Mucosa of rectum (tissue), 2 donors: ENCODE data around the gene NOTCH3.

ENCODE experiments used
- H3K27ac ChIP-seq, 2 donors: one replicate each; pipeline ENCODE4 v1.7.0; 2013; ENCODE audit warnings: inconsistent platforms in 2 of 2, low read depth in 2 of 2, low read length in 2 of 2
- H3K27me3 ChIP-seq, 2 donors: one replicate each; pipeline ENCODE4 v1.7.0; 2013; ENCODE audit warnings: low read length in 2 of 2; ENCODE audit not compliant: control insufficient read depth in 2 of 2, insufficient read depth in 2 of 2
- H3K36me3 ChIP-seq, 2 donors: one replicate each; pipeline ENCODE4 v1.7.0; 2013; ENCODE audit warnings: low read length in 2 of 2; ENCODE audit not compliant: control insufficient read depth in 2 of 2, insufficient read depth in 2 of 2
- H3K4me1 ChIP-seq, 2 donors: one replicate each; pipeline ENCODE4 v1.7.0; 2013; ENCODE audit warnings: low read length in 2 of 2, mild to moderate bottlenecking in 1 of 2; ENCODE audit not compliant: control insufficient read depth in 2 of 2, insufficient read depth in 2 of 2
- H3K4me3 ChIP-seq, 2 donors: one replicate each; pipeline ENCODE4 v1.7.0; 2013; ENCODE audit warnings: low read length in 2 of 2
- H3K9ac ChIP-seq, 2 donors: one replicate each; pipeline ENCODE4 v1.7.0; 2013; ENCODE audit warnings: low read length in 2 of 2, low read depth in 1 of 2, mild to moderate bottlenecking in 1 of 2
- H3K9me3 ChIP-seq, 2 donors: one replicate each; pipeline ENCODE4 v1.7.0; 2013; ENCODE audit warnings: low read length in 2 of 2; ENCODE audit not compliant: control insufficient read depth in 2 of 2
- donor health status: healthy.
- donor health status: Normal muscosa, but diverticular disease.

The NOTCH3 gene

DNA sequence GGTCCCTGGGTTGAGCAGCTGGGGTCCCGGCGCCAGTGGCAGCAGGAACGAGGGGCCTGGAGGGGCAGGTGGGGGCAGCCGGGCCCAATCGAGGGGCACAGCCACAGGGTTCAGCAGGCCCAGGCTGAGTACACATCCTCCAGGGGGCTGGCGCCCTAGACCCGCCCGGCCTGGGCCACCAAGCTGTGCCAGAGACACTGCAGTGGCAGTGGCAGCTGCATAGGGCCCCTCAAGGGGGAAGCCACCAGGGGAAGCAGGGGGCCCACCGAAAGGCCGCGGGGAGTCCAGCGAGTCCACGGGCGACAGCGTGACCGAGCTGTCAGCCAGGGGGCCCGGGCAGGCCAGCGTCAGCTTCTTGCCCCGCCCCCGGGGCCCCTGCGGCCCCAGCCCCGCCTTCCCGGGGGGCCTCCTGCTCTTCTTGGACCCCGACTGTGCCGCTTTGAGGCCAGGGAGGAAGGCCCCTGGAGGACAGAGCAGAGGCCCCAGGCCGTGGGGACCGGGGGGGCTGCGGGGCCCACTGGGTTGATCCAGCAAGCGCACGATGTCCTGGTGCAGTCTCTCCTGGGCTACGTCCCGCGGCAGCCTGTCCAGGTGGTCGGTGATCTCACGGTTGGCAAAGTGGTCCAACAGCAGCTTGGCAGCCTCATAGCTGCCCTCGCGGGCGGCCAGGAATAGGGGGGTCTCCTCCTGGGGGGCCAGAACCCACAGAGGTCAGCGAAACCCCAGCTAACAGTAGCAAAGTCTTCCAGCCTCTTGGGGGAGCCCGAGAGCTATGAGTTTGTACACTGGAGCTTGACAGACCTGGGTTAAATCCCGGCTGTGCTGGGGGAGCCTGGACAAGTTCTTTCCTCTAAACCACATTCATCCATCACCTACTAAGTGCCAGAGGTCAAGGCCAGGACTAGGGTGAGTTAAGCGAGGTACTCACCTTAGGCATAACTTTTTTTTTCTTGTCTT is 39.5 kb downstream of the NOTCH3 start:
- Histone ChIP-seq H3K27ac (no peak overlapping the region), H3K36me3 (no peaks in the 10 kb centered on the region), H3K9me3 (peaks cover 0 to 8% of the 10 kb centered on the region in 2 donors), H3K27me3 (no peaks in the 10 kb centered on the region), H3K9ac (no peak overlapping the region), H3K4me3 (no peak overlapping the region), H3K4me1 (no peaks in the 10 kb centered on the region)

DNA sequence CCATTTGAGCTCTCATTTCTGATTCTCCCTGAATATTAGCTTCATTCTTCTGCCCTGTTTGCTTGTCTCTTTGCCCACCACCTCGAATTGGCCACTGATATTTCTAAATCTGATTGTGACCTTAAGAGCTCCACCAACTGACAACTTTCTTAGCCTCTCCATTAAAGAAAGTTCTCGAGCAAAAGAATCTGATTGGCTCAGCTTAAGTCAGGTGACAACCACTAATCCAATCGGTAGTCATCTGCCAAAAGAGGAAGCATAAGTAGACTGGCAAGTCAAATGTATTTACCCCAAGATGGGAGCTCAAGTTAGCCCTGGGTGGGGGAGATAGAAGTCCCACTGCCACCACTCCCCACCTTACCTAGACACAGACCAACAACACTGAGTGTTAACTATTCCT is 41.5 kb downstream of the NOTCH3 start:
- H3K27ac ChIP-seq: no peak overlapping the region
- no peaks in the 10 kb centered on the region for H3K9me3 ChIP-seq
- no peaks in the 10 kb centered on the region for H3K4me1 ChIP-seq
- no peak overlapping the region for H3K4me3 ChIP-seq
- H3K9ac ChIP-seq: no peak overlapping the region
- no peaks in the 10 kb centered on the region for H3K27me3 ChIP-seq
- H3K36me3 ChIP-seq: no peaks in the 10 kb centered on the region

DNA sequence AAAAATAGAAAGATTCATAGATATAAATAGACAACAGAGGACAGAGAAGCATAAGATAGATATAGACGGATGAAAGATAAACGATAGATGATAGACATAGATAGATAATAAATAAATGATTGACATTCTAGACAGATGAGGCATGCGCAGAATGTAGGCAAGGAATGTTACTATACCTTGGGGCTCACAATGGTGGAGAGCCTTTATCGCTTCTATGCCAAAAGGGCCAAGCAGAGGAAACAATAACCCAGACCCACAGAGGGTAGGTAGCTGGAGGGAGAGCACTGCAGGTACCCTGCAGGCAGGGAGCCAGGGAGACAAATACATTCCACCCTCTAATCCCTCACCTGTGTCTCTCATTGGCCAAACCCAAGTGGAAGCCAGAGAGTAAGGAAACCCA is 44.4 kb downstream of the NOTCH3 start:
- Histone ChIP-seq H3K27ac (no peak overlapping the region), H3K4me3 (no peak overlapping the region), H3K27me3 (no peaks in the 10 kb centered on the region), H3K9me3 (no peaks in the 10 kb centered on the region), H3K9ac (no peak overlapping the region), H3K4me1 (no peaks in the 10 kb centered on the region), H3K36me3 (no peaks in the 10 kb centered on the region)

DNA sequence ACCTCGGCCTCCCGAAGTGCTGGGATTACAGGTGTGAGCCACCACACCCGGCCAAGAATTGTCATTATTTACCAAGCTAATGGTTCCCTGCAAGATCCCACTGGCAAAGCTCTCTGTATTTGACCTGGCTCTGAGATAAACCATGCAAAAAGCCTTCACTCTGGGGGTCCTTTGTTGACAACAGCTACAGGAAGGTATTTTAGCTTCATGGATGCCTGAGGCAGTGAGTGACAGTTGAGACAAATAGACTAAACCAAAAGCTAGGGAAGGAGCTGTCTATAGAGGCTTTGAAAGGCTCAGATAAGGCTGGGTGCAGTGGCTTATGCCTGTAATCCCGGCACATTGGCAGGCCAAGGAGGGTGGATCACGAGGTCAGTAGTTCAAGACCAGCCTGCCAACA is 45.5 kb downstream of the NOTCH3 start:
- no peaks in the 10 kb centered on the region for H3K9me3 ChIP-seq
- H3K9ac ChIP-seq: no peak overlapping the region
- no peaks in the 10 kb centered on the region for H3K36me3 ChIP-seq
- H3K27ac ChIP-seq: no peak overlapping the region
- no peak overlapping the region for H3K4me3 ChIP-seq
- no peaks in the 10 kb centered on the region for H3K4me1 ChIP-seq
- H3K27me3 ChIP-seq: no peaks in the 10 kb centered on the region

DNA sequence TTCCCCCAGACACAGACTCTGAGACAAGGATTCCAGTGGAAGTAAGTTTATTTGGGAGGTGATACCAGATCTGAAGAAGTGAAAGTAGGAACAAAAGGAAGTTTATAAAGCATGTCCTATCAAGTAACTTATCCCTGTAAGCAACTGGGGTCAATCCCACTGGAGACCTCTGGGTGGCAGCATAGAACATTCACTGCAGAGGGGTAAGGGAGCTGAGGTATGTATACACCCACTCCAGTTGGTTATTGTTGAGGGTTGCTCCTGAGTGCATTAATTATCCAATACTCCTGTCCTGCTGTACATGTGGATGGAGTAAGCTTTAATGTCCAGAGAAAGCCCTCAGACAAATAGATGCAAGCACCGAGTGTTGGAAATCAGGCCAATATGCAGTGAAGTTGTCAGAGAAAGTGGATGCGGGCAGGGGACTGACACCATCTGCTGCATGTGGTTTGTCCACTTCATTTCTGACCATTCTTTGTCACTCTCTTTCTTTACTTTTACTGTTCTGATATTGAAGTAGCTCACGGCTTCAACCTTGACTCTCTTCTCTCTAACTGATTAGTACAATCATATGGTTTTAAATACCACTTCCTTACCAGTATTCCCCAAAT is 46.7 kb downstream of the NOTCH3 start:
- H3K4me1 ChIP-seq: no peaks in the 10 kb centered on the region
- H3K4me3 ChIP-seq: no peak overlapping the region
- H3K36me3 ChIP-seq: no peaks in the 10 kb centered on the region
- no peak overlapping the region for H3K9ac ChIP-seq
- peaks cover 0 to 6% of the 10 kb centered on the region in 2 donors for H3K27me3 ChIP-seq
- no peak overlapping the region for H3K27ac ChIP-seq
- no peaks in the 10 kb centered on the region for H3K9me3 ChIP-seq

DNA sequence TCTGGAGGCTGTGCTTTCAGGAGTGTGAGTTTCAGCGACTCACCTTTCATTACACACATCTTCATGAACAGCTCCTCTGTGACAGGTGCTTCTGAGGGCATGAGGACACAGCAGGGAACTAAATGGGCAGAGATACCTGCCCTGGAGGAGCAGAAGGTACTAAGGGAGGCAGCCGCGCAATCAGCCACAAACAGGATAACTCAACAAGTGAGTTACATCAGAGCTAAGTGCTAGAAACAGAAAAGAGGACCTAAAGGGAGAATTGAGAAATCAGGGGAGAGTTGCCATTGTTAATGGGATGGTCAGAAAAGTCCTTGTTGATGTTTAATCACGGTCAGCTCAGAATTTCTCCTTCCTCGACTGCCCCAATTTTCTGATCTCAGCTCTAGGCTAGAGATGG is 51.1 kb downstream of the NOTCH3 start:
- Histone ChIP-seq H3K4me3 (no peak overlapping the region), H3K36me3 (no peaks in the 10 kb centered on the region), H3K27ac (no peak overlapping the region), H3K4me1 (no peaks in the 10 kb centered on the region), H3K9me3 (no peaks in the 10 kb centered on the region), H3K9ac (no peak overlapping the region), H3K27me3 (peaks cover 0 to 6% of the 10 kb centered on the region in 2 donors)

DNA sequence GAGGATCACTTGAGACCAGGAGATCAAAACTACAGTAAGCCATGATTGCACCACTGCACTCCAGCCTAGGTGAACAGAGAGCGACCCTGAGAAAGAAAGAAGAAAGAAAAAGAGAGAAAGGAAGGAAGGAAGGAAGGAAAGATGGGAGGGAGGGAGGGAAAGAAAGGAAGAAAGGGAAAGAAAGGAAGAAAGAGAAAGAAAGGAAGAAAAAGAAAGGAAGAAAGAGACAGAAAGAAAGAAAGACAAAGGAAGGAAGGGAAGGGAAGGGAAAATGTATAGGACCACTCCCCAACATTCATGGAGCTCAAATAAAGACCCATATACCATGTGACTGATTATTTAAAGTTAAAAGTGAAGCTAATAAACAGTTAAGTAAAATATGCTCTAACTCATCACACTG is 53.7 kb downstream of the NOTCH3 start:
- no peak overlapping the region for H3K9ac ChIP-seq
- H3K36me3 ChIP-seq: no peaks in the 10 kb centered on the region
- H3K9me3 ChIP-seq: no peaks in the 10 kb centered on the region
- no peak overlapping the region for H3K4me3 ChIP-seq
- peaks cover 0 to 6% of the 10 kb centered on the region in 2 donors for H3K27me3 ChIP-seq
- no peak overlapping the region for H3K27ac ChIP-seq
- H3K4me1 ChIP-seq: no peaks in the 10 kb centered on the region

DNA sequence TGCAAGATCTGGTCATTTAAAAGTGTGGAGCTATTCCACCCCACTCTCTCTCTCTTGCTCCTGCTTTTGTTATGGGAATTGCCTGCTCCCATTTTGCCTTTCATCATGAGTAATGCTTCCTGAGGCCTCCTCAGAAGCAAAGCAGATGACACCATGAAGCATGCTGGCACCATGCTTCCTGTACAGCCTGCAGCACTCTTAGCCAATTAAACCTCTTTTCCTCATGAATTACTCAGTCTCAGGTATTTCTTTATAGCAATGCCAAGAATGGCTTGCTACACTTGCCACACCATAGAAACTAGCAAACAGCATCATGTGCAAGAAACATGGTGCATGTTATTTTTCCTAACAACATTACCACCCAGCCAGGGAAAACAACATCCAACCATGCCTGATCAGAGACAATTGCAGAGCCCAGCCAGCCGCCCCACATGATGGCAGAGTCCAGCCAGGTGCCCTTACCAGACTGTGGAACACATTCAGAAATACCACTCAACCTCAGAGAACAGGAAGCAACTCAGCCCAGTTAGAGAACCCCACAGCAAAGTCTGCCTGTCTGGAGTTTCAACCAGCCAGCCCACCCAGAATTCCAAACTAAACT is 56.6 kb downstream of the NOTCH3 start:
- H3K27me3 ChIP-seq: no peaks in the 10 kb centered on the region
- no peak overlapping the region for H3K9ac ChIP-seq
- H3K9me3 ChIP-seq: no peaks in the 10 kb centered on the region
- no peaks in the 10 kb centered on the region for H3K4me1 ChIP-seq
- H3K4me3 ChIP-seq: no peak overlapping the region
- no peaks in the 10 kb centered on the region for H3K36me3 ChIP-seq
- H3K27ac ChIP-seq: no peak overlapping the region

DNA sequence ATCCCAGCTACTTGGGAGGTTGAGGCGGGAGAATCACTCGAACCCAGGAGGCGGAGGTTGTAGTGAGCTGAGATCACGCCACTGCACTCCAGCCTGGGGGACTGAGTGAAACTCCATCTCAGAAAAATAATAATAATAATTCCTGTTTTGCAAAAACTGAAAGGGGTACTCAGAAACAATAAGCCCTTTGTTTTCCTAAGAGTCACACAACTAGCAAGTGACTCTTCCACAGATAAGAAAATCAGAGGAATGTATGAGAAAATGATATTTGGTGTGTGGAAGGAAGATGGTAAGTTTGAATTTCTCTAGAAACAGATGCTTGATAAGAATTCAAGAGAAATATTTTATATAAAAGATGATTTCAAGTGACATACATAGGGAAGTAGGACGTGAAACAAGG is 58.5 kb downstream of the NOTCH3 start:
- Histone ChIP-seq H3K4me3 (no peak overlapping the region), H3K9me3 (no peaks in the 10 kb centered on the region), H3K27me3 (no peaks in the 10 kb centered on the region), H3K36me3 (no peaks in the 10 kb centered on the region), H3K4me1 (no peaks in the 10 kb centered on the region), H3K27ac (no peak overlapping the region), H3K9ac (no peak overlapping the region)

DNA sequence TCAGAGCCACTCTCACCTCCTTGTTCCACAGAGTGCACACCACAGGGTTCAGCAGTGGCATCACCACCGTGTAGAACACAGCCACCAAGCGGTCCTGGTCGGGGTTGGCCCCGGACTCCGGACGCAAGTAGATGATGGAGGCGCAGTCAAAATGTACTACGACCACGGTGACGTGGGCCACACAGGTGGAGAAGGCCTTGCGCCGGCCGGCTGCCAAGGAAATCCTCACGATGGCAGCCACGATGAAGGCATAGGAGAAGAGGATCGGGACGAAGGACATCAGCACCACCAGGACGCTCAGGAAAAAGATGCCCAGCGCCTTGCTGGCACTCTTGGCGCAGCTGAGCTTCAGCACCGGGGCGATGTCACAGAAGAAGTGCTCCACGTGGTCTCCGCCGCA is 59.7 kb downstream of the NOTCH3 start:
- H3K4me1 ChIP-seq: no peaks in the 10 kb centered on the region

More for the DNA sequence above, 59.7 kb downstream of the NOTCH3 start:
- Histone ChIP-seq H3K4me3 (no peak overlapping the region), H3K9me3 (no peaks in the 10 kb centered on the region), H3K27me3 (no peaks in the 10 kb centered on the region), H3K9ac (no peak overlapping the region), H3K27ac (no peak overlapping the region), H3K36me3 (no peaks in the 10 kb centered on the region)
